Hindlimb muscle (tissue), 1 donor: ENCODE results near the gene BCL7B. TPM values are rescaled to one million over a fixed set of nuclear protein-coding genes. Genes with fewer than 3 reads are reported as not detected.
"Not testable (repeated sequence)": the region's sequence is repeated elsewhere in the genome, so short reads cannot be mapped to it uniquely, and the experiment has no call there.

Source experiments
- DNase-seq: peaks from one replicate; pipeline ENCODE4 v3.0.0-alpha.2; 2013
- polyA plus RNA-seq: library from polyadenylated mRNA; unstranded; fragments of 120-200 nt; gene quantifications from one replicate; pipeline ENCODE4 v1.2.1, GENCODE V29; 2013; ENCODE audit not compliant: insufficient read length

BCL7B gene
- polyA plus RNA-seq, 1 donor = 37.7 TPM

GRCh38 chr7:73572767-73573186 is 15.3 kb upstream of the BCL7B start:
- DNase-seq = no peak

GRCh38 chr7:73570977-73571376 is 13.5 kb upstream of the BCL7B start:
- DNase-seq = no peak

GRCh38 chr7:73570521-73570920 is 13.0 kb upstream of the BCL7B start:
- DNase-seq = no peak

- DNase-seq = no peak
These were observed 11.6 kb upstream of the BCL7B start for GRCh38 chr7:73569042-73569608.

GRCh38 chr7:73567846-73568685 is 10.6 kb upstream of the BCL7B start:
- no peak for DNase-seq

GRCh38 chr7:73567140-73567539 is 9.7 kb upstream of the BCL7B start:
- DNase-seq = no peak

- DNase-seq = not testable (repeated sequence)
These were observed 8.9 kb upstream of the BCL7B start for GRCh38 chr7:73566431-73566830.

GRCh38 chr7:73565675-73566340 is 8.3 kb upstream of the BCL7B start:
- no peak for DNase-seq

- no peak for DNase-seq
These were observed 2.8 kb upstream of the BCL7B start for GRCh38 chr7:73560109-73560835.

GRCh38 chr7:73557108-73557396 is 438 bp downstream of the BCL7B start:
- DNase-seq = peak; percentile 93

GRCh38 chr7:73556208-73557107 is 1.0 kb downstream of the BCL7B start:
- DNase-seq = no peak

GRCh38 chr7:73555411-73555982 is 2.0 kb downstream of the BCL7B start:
- DNase-seq = no peak

- DNase-seq = not testable (repeated sequence)
These were observed 7.4 kb downstream of the BCL7B start for GRCh38 chr7:73550093-73550492.

- no peak for DNase-seq
These were observed 8.3 kb downstream of the BCL7B start for GRCh38 chr7:73549176-73549575.

GRCh38 chr7:73547841-73548240 is 9.6 kb downstream of the BCL7B start:
- no peak for DNase-seq

- DNase-seq = no peak
These were observed 12.8 kb downstream of the BCL7B start for GRCh38 chr7:73544678-73545077.

- no peak for DNase-seq
These were observed 15.8 kb downstream of the BCL7B start for GRCh38 chr7:73541722-73542121.

- DNase-seq = no peak
These were observed 17.8 kb downstream of the BCL7B start for GRCh38 chr7:73539709-73540108.

- DNase-seq = not testable (repeated sequence)
These were observed 19.0 kb downstream of the BCL7B start for GRCh38 chr7:73538510-73538909.

GRCh38 chr7:73537051-73537450 is 20.4 kb downstream of the BCL7B start:
- no peak for DNase-seq

GRCh38 chr7:73536479-73536878 is 21.0 kb downstream of the BCL7B start:
- DNase-seq = no peak

- DNase-seq = not testable (repeated sequence)
These were observed 21.6 kb downstream of the BCL7B start for GRCh38 chr7:73535918-73536317.
